Activated CD4-positive, alpha-beta memory T cell treated with anti-CD3 and anti-CD28 coated beads for 36 hours (primary cell): ENCODE data around the gene LGALS3. TPM values are rescaled to one million over a fixed set of nuclear protein-coding genes. Genes with fewer than 3 reads are reported as not detected.

ENCODE experiments used
- CTCF ChIA-PET: fragments of 350-600 bp; sonication (Branson Sonifier 250); formaldehyde crosslinking; loops from one replicate; lab custom pipeline; 2021; ENCODE audit warnings: antibody characterized with exemption, inconsistent platforms; lab: Charles Lee
- POLR2A ChIA-PET: fragments of 350-600 bp; sonication (Branson Sonifier 250); formaldehyde crosslinking; loops from one replicate; lab custom pipeline; 2021; ENCODE audit warnings: antibody characterized with exemption; lab: Charles Lee
- DNase-seq: peaks from one replicate; pipeline ENCODE4 v3.0.0-alpha.2; 2020
- H3K27ac Mint-ChIP-seq: one replicate; pipeline ENCODE4 v1.8.0; 2021; ENCODE audit warnings: mixed read lengths
- H3K27me3 Mint-ChIP-seq: one replicate; pipeline ENCODE4 v1.8.0; 2021; ENCODE audit warnings: mixed read lengths
- H3K36me3 Mint-ChIP-seq: one replicate; pipeline ENCODE4 v1.8.0; 2021; ENCODE audit warnings: mixed read lengths
- H3K4me1 Mint-ChIP-seq: one replicate; pipeline ENCODE4 v1.8.0; 2021; ENCODE audit warnings: low read depth, mixed read lengths
- H3K4me3 Mint-ChIP-seq: one replicate; pipeline ENCODE4 v1.8.0; 2021; ENCODE audit warnings: mild to moderate bottlenecking, mixed read lengths
- H3K9me3 Mint-ChIP-seq: one replicate; pipeline ENCODE4 v1.8.0; 2021; ENCODE audit warnings: mixed read lengths
- intact Hi-C: fragments of 100-400 bp; cut with micrococcal nuclease; formaldehyde crosslinking; loops from one replicate; pipeline ENCODE4 v1.15.1; 2023
- total RNA-seq, 2 experiments: library from RNA; stranded (reverse); gene quantifications; one replicate each; pipeline ENCODE4 v1.2.3, GENCODE V29; 2021

The LGALS3 gene
- total RNA-seq, 2 experiments from 2014 or later = 12.3 to 14.5 TPM

- no peak for DNase-seq
- intact Hi-C loops = loop anchor here (5.0 kb wide), 1 partner anchor 38 kb away; no protein-coding TSS in a partner anchor
- Mint-ChIP-seq H3K36me3 (no peaks in the 10 kb centered on the region), H3K27ac (no peak overlapping the region), H3K4me1 (peaks cover 14% of the 10 kb centered on the region), H3K9me3 (no peaks in the 10 kb centered on the region), H3K27me3 (peaks cover 9% of the 10 kb centered on the region), H3K4me3 (no peak overlapping the region)
- ChIA-PET POLR2A (no interaction called here), CTCF (interaction anchor here (1.2 kb wide), 1 partner anchor 33 kb away, joined by 3 read pairs; no protein-coding TSS in a partner anchor)
Observed at GRCh38 chr14:55124774-55125386, 4.2 kb upstream of the LGALS3 start.

DNA sequence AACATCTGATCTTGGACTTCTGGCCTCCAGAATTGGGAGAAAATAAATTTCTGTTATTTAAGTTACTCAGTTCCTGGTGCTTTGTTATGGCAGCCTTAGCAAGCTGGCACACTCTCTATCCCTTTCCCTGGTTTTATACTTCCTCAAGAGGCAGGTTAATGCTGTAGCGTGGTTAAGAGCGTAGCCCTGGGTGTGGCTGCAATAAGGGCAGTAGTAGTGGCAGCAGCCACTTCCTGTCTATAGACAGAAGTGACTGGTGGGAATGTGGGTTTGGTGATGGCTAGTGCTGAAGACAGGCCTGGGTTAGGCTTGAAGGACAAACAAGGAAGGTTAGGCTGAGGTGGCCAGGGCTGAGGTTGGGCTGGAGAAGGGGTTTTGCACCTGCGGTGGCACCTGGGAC is 3.6 kb upstream of the LGALS3 start:
- POLR2A ChIA-PET = no interaction called here
- no peak overlapping the region for H3K27ac Mint-ChIP-seq

DNA sequence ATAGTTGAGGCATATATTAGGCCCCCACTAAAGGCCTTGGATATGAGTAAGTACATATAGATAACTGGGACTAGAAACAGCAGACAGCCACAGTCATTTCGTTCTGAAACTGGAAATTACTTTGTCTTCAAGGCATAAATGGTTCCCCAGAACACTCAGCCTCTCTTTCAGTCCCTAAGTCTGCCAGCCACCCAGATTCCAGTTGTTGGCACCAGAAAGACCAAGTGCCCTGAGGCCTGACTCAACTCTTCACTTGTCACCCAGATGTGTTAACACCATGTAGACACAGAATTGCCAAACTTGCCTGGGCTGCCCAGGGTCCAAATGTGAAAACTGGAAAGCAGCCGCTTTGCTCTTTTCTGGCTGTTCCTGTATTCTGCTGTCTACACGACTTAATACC is 3.0 kb upstream of the LGALS3 start:
- H3K4me3 Mint-ChIP-seq = no peak overlapping the region
- intact Hi-C loops = loop anchor here (5.0 kb wide), 1 partner anchor 39 kb away; no protein-coding TSS in a partner anchor
- H3K27me3 Mint-ChIP-seq = peaks cover 14% of the 10 kb centered on the region
- peaks cover 19% of the 10 kb centered on the region for H3K4me1 Mint-ChIP-seq
- ChIA-PET CTCF (interaction anchor here (1.0 to 1.2 kb wide), 2 partner anchors 34 to 36 kb away, joined by 3 to 4 read pairs; no protein-coding TSS in a partner anchor), POLR2A (interaction anchor here (1.3 kb wide), 1 partner anchor 29 kb away, joined by 3 read pairs; no protein-coding TSS in a partner anchor)
- peak; percentile 35 for DNase-seq
- H3K27ac Mint-ChIP-seq = no peak overlapping the region
- H3K36me3 Mint-ChIP-seq = no peaks in the 10 kb centered on the region
- no peaks in the 10 kb centered on the region for H3K9me3 Mint-ChIP-seq

More for the DNA sequence above, 3.6 kb upstream of the LGALS3 start:
- peaks cover 12% of the 10 kb centered on the region for H3K27me3 Mint-ChIP-seq
- no peaks in the 10 kb centered on the region for H3K9me3 Mint-ChIP-seq
- peaks cover 18% of the 10 kb centered on the region for H3K4me1 Mint-ChIP-seq
- CTCF ChIA-PET = interaction anchor here (1.0 to 1.2 kb wide), 2 partner anchors 34 to 36 kb away, joined by 3 to 4 read pairs; no protein-coding TSS in a partner anchor
- intact Hi-C loops = loop anchor here (5.0 kb wide), 1 partner anchor 38 kb away; no protein-coding TSS in a partner anchor
- DNase-seq = peak; percentile 22
- no peak overlapping the region for H3K4me3 Mint-ChIP-seq
- H3K36me3 Mint-ChIP-seq = no peaks in the 10 kb centered on the region

DNA sequence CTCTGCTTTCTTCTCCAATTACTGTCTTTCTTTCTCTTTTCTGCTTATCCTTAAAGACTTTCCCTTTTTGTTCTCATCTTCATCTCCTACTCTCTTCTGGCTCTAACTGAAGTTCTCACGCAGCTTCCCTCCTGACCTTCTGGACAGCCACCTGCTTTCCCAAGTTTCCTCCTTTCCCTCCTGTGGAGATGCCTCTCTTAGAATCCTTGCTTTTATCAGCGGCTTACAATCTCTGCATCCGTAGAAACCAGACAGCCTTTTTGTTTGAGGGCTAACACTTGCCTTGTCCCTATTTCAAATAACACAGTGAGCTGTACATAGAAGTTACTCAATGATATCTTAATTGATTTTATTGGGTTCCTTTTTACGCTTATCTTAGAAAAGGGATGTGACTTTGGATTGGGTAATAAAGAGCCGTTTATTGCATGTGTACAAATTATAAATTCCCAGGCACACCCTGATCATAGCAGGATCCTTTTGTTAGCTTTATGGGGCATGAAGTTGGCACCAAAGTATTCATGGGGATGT is 2.1 kb upstream of the LGALS3 start:
- intact Hi-C loops = loop anchor here (5.0 kb wide), 1 partner anchor 40 kb away; no protein-coding TSS in a partner anchor
- Mint-ChIP-seq H3K27me3 (peaks cover 20% of the 10 kb centered on the region), H3K27ac (no peak overlapping the region), H3K9me3 (no peaks in the 10 kb centered on the region), H3K4me3 (no peak overlapping the region), H3K4me1 (peaks cover 26% of the 10 kb centered on the region), H3K36me3 (no peaks in the 10 kb centered on the region)
- ChIA-PET CTCF (interaction anchor here (1.9 kb wide), 1 partner anchor 76 kb away, joined by 4 read pairs; the partner anchor contains the start of gene MAPK1IP1L), POLR2A (interaction anchor here (1.3 kb wide), 1 partner anchor 30 kb away, joined by 3 read pairs; no protein-coding TSS in a partner anchor)
- no peak for DNase-seq

- ChIA-PET POLR2A (interaction anchor here (1.3 kb wide), 1 partner anchor 31 kb away, joined by 3 read pairs; no protein-coding TSS in a partner anchor), CTCF (interaction anchor here (1.9 kb wide), 1 partner anchor 76 kb away, joined by 4 read pairs; the partner anchor contains the start of gene MAPK1IP1L)
- intact Hi-C loops = loop anchor here (5.0 kb wide), 1 partner anchor 40 kb away; no protein-coding TSS in a partner anchor
Observed at GRCh38 chr14:55127460-55127951, 1.5 kb upstream of the LGALS3 start.

DNA sequence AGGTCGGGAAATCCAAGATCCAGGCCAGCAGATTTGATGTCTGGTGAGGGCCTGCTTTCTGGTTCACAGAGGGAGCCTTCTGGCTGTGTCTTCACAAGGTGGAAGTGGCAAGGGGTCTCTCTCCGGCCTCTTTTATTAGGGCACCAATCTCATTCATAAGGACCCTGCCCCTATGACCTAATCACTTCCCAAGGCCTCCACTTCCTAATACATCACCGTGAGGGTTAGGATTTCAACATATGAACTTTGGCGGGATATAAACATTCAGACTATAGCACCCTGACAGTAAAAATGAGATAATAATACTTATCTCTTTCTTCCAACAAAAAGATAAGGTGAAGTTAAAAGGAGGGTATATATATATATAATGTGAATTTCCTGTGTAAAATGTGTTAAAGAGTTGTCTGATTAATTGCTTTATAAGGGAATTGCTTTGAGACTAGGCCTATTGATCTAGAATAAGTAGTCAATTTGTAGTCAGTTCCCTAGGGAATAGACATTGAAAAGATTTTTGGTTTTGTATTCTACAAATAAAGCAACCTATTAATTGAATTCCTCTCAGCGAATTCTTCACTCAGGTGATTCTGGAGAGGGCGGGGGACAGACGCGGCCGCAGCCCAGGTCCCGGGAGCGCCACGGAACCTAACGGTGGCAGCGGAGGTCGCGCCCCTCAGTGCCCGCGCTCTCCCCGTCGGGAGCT is 516 bp upstream of the LGALS3 start:
- DNase-seq = no peak
- ChIA-PET CTCF (interaction anchor here (1.6 to 1.9 kb wide), 2 partner anchors 32 to 77 kb away, joined by 4 read pairs; partner anchors contain the start of gene MAPK1IP1L), POLR2A (interaction anchor here (0.8 to 2.0 kb wide), 2 partner anchors 25 to 102 kb away, joined by 4 to 5 read pairs; partner anchors contain the start of genes SOCS4 and WDHD1)
- intact Hi-C loops = loop anchor here (1.0 to 5.0 kb wide), 2 partner anchors 25 to 41 kb away; no protein-coding TSS in a partner anchor
- Mint-ChIP-seq H3K27ac (no peak overlapping the region), H3K4me3 (peak overlapping the region; percentile 64), H3K36me3 (no peaks in the 10 kb centered on the region), H3K27me3 (peaks cover 20% of the 10 kb centered on the region), H3K4me1 (peaks cover 26% of the 10 kb centered on the region), H3K9me3 (no peaks in the 10 kb centered on the region)

More at GRCh38 chr14:55127460-55127951, 1.5 kb upstream of the LGALS3 start:
- peaks cover 20% of the 10 kb centered on the region for H3K27me3 Mint-ChIP-seq
- no peak for DNase-seq
- H3K4me3 Mint-ChIP-seq = no peak overlapping the region
- H3K27ac Mint-ChIP-seq = no peak overlapping the region
- no peaks in the 10 kb centered on the region for H3K9me3 Mint-ChIP-seq
- H3K4me1 Mint-ChIP-seq = peaks cover 26% of the 10 kb centered on the region
- H3K36me3 Mint-ChIP-seq = no peaks in the 10 kb centered on the region

DNA sequence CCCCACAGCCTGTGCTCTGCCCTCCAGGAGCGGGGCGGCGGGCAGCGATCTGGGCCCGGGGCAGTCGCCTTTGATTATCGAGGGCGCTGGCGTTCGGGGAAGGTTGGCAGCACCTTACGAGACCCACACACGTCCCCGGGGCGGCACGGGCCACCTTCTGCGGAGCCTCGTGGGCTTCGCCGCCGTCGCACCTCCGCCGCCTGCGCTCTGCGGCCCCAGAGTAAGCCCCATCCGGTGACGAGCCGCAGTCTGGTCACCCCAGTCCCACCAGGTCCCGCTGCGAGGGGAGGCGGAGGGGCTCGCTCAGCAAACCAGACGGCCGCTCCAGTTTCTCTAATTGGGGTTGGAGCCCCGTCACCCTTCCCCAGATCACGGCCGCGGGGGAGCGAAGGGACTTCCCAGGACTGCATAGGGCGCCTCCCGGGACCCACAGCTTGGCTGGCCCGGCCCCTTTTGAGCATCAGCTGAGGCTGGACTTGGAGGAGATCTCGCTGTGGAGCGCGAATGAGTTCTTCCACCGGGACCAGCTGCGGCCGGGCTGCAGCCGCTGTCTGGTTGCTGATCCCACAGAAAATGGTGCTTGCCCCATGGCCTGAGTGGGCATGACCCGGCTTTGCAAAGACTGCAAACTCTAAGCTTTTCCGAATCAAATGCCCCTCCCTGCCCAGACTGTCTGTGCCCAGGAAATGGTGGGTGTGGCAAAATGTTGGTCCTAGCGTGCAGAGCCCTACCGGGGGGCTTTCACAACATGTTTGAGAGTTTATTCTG is 560 bp downstream of the LGALS3 start:
- intact Hi-C loops = loop anchor here (1.0 to 5.0 kb wide), 2 partner anchors 26 to 42 kb away; no protein-coding TSS in a partner anchor
- Mint-ChIP-seq H3K4me1 (peaks cover 26% of the 10 kb centered on the region), H3K36me3 (no peaks in the 10 kb centered on the region), H3K27me3 (peaks cover 20% of the 10 kb centered on the region), H3K27ac (no peak overlapping the region), H3K4me3 (peak overlapping the region; percentile 69), H3K9me3 (no peaks in the 10 kb centered on the region)
- peak; percentile 64 for DNase-seq
- ChIA-PET CTCF (interaction anchor here (0.8 to 1.6 kb wide), 3 partner anchors 26 to 36 kb away, joined by 3 to 4 read pairs (median 3); no protein-coding TSS in a partner anchor), POLR2A (interaction anchor here (1.0 to 2.0 kb wide), 2 partner anchors 32 to 103 kb away, joined by 3 to 5 read pairs; partner anchors contain the start of genes SOCS4 and WDHD1)

GRCh38 chr14:55130196-55130550 is 1.1 kb downstream of the LGALS3 start:
- DNase-seq = no peak
- Mint-ChIP-seq H3K4me1 (peaks cover 25% of the 10 kb centered on the region), H3K4me3 (peak overlapping the region; percentile 69), H3K27ac (no peak overlapping the region), H3K27me3 (peaks cover 20% of the 10 kb centered on the region), H3K9me3 (no peaks in the 10 kb centered on the region), H3K36me3 (no peaks in the 10 kb centered on the region)
- ChIA-PET CTCF (interaction anchor here (0.8 to 1.2 kb wide), 2 partner anchors 26 to 37 kb away, joined by 3 read pairs; no protein-coding TSS in a partner anchor), POLR2A (interaction anchor here (1.0 to 2.0 kb wide), 2 partner anchors 32 to 104 kb away, joined by 3 to 5 read pairs; partner anchors contain the start of genes SOCS4 and WDHD1)
- intact Hi-C loops = no loop called here

DNA sequence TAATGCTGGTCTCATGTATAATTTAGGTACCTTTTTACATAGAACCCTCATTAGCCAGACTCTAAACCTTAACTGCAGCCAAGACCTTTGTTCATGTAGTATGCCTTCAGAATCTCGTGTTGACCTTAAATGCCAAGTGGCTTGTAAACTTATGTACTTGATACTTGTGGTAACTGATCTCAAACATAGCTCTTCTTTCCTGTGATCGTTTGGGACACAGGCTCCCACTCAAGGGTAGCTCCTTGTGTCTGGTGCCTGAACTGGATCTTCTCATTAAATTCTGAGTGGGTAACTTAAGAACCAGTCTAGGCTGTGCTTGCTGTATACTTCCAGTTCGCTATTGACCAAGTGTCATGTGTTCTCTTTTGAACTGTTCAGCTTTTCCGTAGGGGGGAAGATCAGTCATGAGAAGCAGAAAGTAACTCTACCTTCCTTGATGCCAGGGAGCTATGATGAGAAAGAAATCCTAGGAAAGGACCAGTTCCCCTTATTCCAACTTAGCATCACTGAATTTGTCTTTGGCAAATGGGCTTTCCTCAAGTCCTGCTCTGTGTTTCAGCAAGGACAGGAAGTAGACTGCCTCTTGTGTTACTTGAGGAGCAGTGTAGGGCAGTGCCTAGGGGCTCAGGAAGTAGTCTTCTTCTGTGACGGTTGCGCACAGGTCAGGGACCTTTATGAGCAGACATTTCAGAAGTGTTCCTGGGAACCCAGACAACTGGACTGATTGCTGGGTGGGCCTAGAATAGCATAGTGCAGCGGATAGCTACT is 2.5 kb downstream of the LGALS3 start:
- CTCF ChIA-PET = interaction anchor here (0.7 to 1.3 kb wide), 4 partner anchors 29 to 113 kb away, joined by 3 to 5 read pairs (median 4); partner anchors contain the start of gene MAPK1IP1L
- Mint-ChIP-seq H3K4me1 (peaks cover 13% of the 10 kb centered on the region), H3K9me3 (no peaks in the 10 kb centered on the region), H3K27me3 (peaks cover 20% of the 10 kb centered on the region), H3K36me3 (no peaks in the 10 kb centered on the region), H3K4me3 (no peak overlapping the region), H3K27ac (no peak overlapping the region)
- intact Hi-C loops = no loop called here
- DNase-seq = no peak
- POLR2A ChIA-PET = interaction anchor here (1.1 kb wide), 1 partner anchor 22 kb away, joined by 4 read pairs; no protein-coding TSS in a partner anchor

- intact Hi-C loops = no loop called here
- Mint-ChIP-seq H3K36me3 (no peaks in the 10 kb centered on the region), H3K9me3 (no peaks in the 10 kb centered on the region), H3K4me1 (peaks cover 13% of the 10 kb centered on the region), H3K4me3 (no peak overlapping the region), H3K27ac (no peak overlapping the region), H3K27me3 (peaks cover 13% of the 10 kb centered on the region)
- CTCF ChIA-PET = interaction anchor here (0.6 to 1.3 kb wide), 2 partner anchors 43 to 78 kb away, joined by 4 read pairs; no protein-coding TSS in a partner anchor
- no peak for DNase-seq
- POLR2A ChIA-PET = no interaction called here
Observed at GRCh38 chr14:55133416-55133815, 4.4 kb downstream of the LGALS3 start.
